GM12878 (cell line): ENCODE measurements around the gene MDFIC. TPM values are rescaled to one million over a fixed set of nuclear protein-coding genes. Genes with fewer than 3 reads are reported as not detected.
A peak's percentile ranks its signal among the peaks of the same experiment; 100 is the strongest.

Source experiments
- ATAC-seq: fragments of 200-7000 bp; cut with Tn5 transposase; 3 replicates; pipeline ENCODE4 v1.9.1; 2020; ENCODE audit warnings: mild to moderate bottlenecking, moderate library complexity
- BruUV-seq: library from RNA; stranded (reverse); fragments of 400-500 nt; replicated peaks from 2 replicates; lab custom pipeline; 2021; lab: Mats Ljungman, UMichigan
- CTCF ChIA-PET: fragments of 300-600 bp; sonication (Branson Sonifier 250); formaldehyde crosslinking; extraction: SDS; loops from one replicate; lab custom pipeline; 2021; ENCODE audit warnings: inconsistent platforms; lab: Yijun Ruan, JAX
- POLR2A ChIA-PET: fragments of 350-600 bp; formaldehyde crosslinking; extraction: SDS; loops from one replicate; lab custom pipeline; 2021; ENCODE audit warnings: inconsistent platforms; lab: Charles Lee
- RAD21 ChIA-PET: fragments of 300-600 bp; sonication (Branson Sonifier 250); formaldehyde crosslinking; loops from one replicate; lab custom pipeline; 2023; ENCODE audit warnings: antibody characterized with exemption; ENCODE audit not compliant: unreplicated experiment; lab: Charles Lee
- SMC1A ChIA-PET: fragments of 300-600 bp; sonication (Branson Sonifier 250); formaldehyde crosslinking; loops from one replicate; lab custom pipeline; 2023; ENCODE audit not compliant: unreplicated experiment, uncharacterized antibody; lab: Charles Lee
- DNase-seq: peaks from one replicate; pipeline ENCODE4 v3.0.0-alpha.2; 2011; ENCODE audit warnings: low read depth, low spot score
- FAIRE-seq: peaks from 3 replicates; lab custom pipeline; 2011; peaks lifted over from hg19 to GRCh38; lab: Jason Lieb, UNC
- H2AFZ ChIP-seq: 2 replicates; pipeline ENCODE4 v1.6.0; 2011; ENCODE audit warnings: low read depth, low read length, control low read depth; ENCODE audit not compliant: control insufficient read depth
- H3K27ac ChIP-seq: 2 replicates; pipeline ENCODE4 v1.5.1; 2011; ENCODE audit warnings: control low read depth; ENCODE audit not compliant: control insufficient read depth, insufficient read depth
- H3K27me3 ChIP-seq, 2 experiments: replicated peaks in 1 of 2; 2 replicates each; pipeline versions ENCODE4 v1.6.0 to v1.6.1; 2011; ENCODE audit warnings: low read length in 1 of 2; ENCODE audit not compliant: control insufficient read depth in 2 of 2, insufficient read depth in 2 of 2
- H3K36me3 ChIP-seq, 2 experiments: 2 replicates each; pipeline ENCODE4 v1.5.1; 2011; ENCODE audit warnings: low read length in 1 of 2; ENCODE audit not compliant: control insufficient read depth in 2 of 2, insufficient read depth in 2 of 2
- H3K4me1 ChIP-seq: 2 replicates; pipeline ENCODE4 v1.6.1; 2011; ENCODE audit warnings: mild to moderate bottlenecking, low read length, moderate library complexity, mixed read lengths; ENCODE audit not compliant: control insufficient read depth, insufficient read depth
- H3K4me2 ChIP-seq: 2 replicates; pipeline ENCODE4 v1.6.0; 2011; ENCODE audit warnings: control low read depth; ENCODE audit not compliant: control insufficient read depth, insufficient read depth
- H3K4me3 ChIP-seq: fragments of 200-600 bp; sonication (generic); 2 replicates; pipeline ENCODE4 v1.5.1; 2016
- H3K79me2 ChIP-seq: 2 replicates; pipeline ENCODE4 v1.6.0; 2011; ENCODE audit warnings: low read length; ENCODE audit not compliant: control insufficient read depth, insufficient read depth
- H3K9ac ChIP-seq: 2 replicates; pipeline ENCODE4 v1.8.0; 2011; ENCODE audit warnings: low read length, control low read depth, mixed read lengths; ENCODE audit not compliant: control insufficient read depth, insufficient read depth
- H3K9me3 ChIP-seq: replicated peaks from 3 replicates; pipeline ENCODE4 v1.5.1; 2011; ENCODE audit warnings: mild to moderate bottlenecking, low read length; ENCODE audit not compliant: control insufficient read depth, insufficient read depth
- H4K20me1 ChIP-seq: 2 replicates; pipeline ENCODE4 v1.6.0; 2011; ENCODE audit not compliant: control insufficient read depth, insufficient read depth
- ATF2 ChIP-seq: IDR thresholded peaks from 2 replicates; pipeline ENCODE4 v1.6.1; 2012; ENCODE audit warnings: low read length, inconsistent platforms
- BCLAF1 ChIP-seq: fragments of 450-650 bp; IDR thresholded peaks from 2 replicates; pipeline ENCODE4 v1.6.1; 2017; ENCODE audit warnings: antibody characterized with exemption, mild to moderate bottlenecking, moderate library complexity
- CHD4 ChIP-seq: fragments of 200-600 bp; sonication (generic); IDR thresholded peaks from 2 replicates; pipeline ENCODE4 v1.6.1; 2016; ENCODE audit warnings: mild to moderate bottlenecking
- EGR1 ChIP-seq, 2 experiments: IDR thresholded peaks; 1 replicate in 1 of 2; 2 replicates in 1 of 2; pipeline ENCODE4 v1.6.1; 2011 to 2012; ENCODE audit warnings: low read depth in 2 of 2, low read length in 2 of 2, borderline replicate concordance in 1 of 2, mild to moderate bottlenecking in 1 of 2, moderate library complexity in 1 of 2
- HDAC2 ChIP-seq: fragments of 200-600 bp; sonication (generic); IDR thresholded peaks from 2 replicates; pipeline ENCODE4 v1.6.1; 2017
- MTA3 ChIP-seq: IDR thresholded peaks from 2 replicates; pipeline ENCODE4 v1.6.1; 2012; ENCODE audit warnings: low read length, inconsistent platforms, borderline replicate concordance
- NFYA ChIP-seq: IDR thresholded peaks from 2 replicates; pipeline ENCODE4 v1.6.1; 2011; ENCODE audit warnings: low read depth, mild to moderate bottlenecking, low read length, improper control_type of control experiment, borderline replicate concordance
- RAD51 ChIP-seq: fragments of 450-650 bp; IDR thresholded peaks from 2 replicates; pipeline ENCODE4 v1.6.1; 2016; ENCODE audit warnings: moderate library complexity, mild to moderate bottlenecking, inconsistent platforms
- SRF ChIP-seq, 2 experiments: IDR thresholded peaks; 2 replicates each; pipeline ENCODE4 v1.6.1; 2011; ENCODE audit warnings: low read depth in 2 of 2, low read length in 2 of 2, mild to moderate bottlenecking in 1 of 2, moderate library complexity in 1 of 2
- WGBS: methylation state at CpG from one replicate; pipeline ENCODE4 v1.1.6; 2016; ENCODE audit warnings: low lambda C conversion rate; ENCODE audit not compliant: insufficient replicate concordance, insufficient coverage; ENCODE audit errors: missing lambda C conversion rate; 5-methylcytosine and 5-hydroxymethylcytosine counted together
- in situ Hi-C: fragments of 300-500 bp; cut with MboI; formaldehyde crosslinking; loops from 9 replicates; pipeline ENCODE4 v1.14.3; 2018; ENCODE audit warnings: mixed read lengths
- intact Hi-C: fragments of 100-400 bp; cut with micrococcal nuclease; formaldehyde crosslinking; loops from one replicate; pipeline ENCODE4 v1.14.2; 2022; ENCODE audit not compliant: unreplicated experiment
- polyA plus RNA-seq, 11 experiments: library from polyadenylated mRNA; depleted of rRNA in 4 of 11; unstranded in 6 of 11; stranded (reverse) in 5 of 11; fragments of >200 nt; fragmentation: Nextera tagmentation in 4 of 11; fragmentation: Illumina TruSeq in 1 of 11; extraction: Ambion mirVana in 4 of 11; extraction: Trizol in 1 of 11; gene quantifications; 1 replicate in 1 of 11; 2 replicates in 10 of 11; pipeline versions ENCODE4 v1.2.1 to v1.2.3, GENCODE V29; 2011 to 2016; ENCODE audit warnings: inconsistent platforms in 2 of 11, missing spikeins in 2 of 11, low read depth in 1 of 11
- total RNA-seq, 4 experiments: library from RNA; depleted of rRNA in 3 of 4; stranded (reverse); fragments of >200 nt in 3 of 4; fragmentation: Illumina TruSeq in 1 of 4; extraction: Trizol in 1 of 4; gene quantifications; 2 replicates each; pipeline versions ENCODE4 v1.2.1 to v1.2.3, GENCODE V29; 2013 to 2021

Gene MDFIC
- total and polyA plus RNA-seq, 10 of the 15 experiments (the other 5 are each of a cell fraction or from before 2014, with no cell fraction given): 7.3 to 58.4 (median 40.0) TPM

GRCh38 chr7:114940220-114940619 lies 18.3 kb downstream of the MDFIC start:
- Histone ChIP-seq H2AFZ (no peak overlapping the region), H3K27me3 (no peaks in the 10 kb centered on the region), H3K27ac (peak overlapping the region; percentile 18; the same call in 1 of the 2 replicates), H3K9ac (no peak overlapping the region), H3K9me3 (no peaks in the 10 kb centered on the region; the same call in 1 of the 3 replicates), H3K4me2 (peak overlapping the region; percentile 10; the same call in 1 of the 2 replicates), H3K4me3 (no peak overlapping the region), H3K4me1 (peaks cover 41% of the 10 kb centered on the region), H4K20me1 (no peaks in the 10 kb centered on the region), H3K36me3 (peaks cover 2 to 11% of the 10 kb centered on the region in 2 experiments; a peak in 3 of 4 replicates), H3K79me2 (peaks cover 82% of the 10 kb centered on the region)
- in situ Hi-C loops (no loop called here), intact Hi-C loops (no loop called here)
- RAD21 ChIA-PET: interaction anchor here (0.7 to 5.5 kb wide), 12 partner anchors 8 to 913 kb away, joined by 3 to 109 read pairs (median 3); partner anchors contain the start of gene MDFIC
- DNase-seq: no peak
- 57% methylated on average over 3 of the region's 3 CpGs for WGBS
- no peak for FAIRE-seq
- TF ChIP-seq MTA3 (no peak), HDAC2 (no peak), SRF (IDR thresholded peaks at IDR 0.05; ENCODE audit: low read depth in 2 of 2, low read length in 2 of 2) (no peak), ATF2 (no peak), NFYA (no peak), RAD51 (no peak), EGR1 (IDR thresholded peaks at IDR 0.05; ENCODE audit: borderline replicate concordance in 1 of 2, low read depth in 2 of 2, low read length in 2 of 2) (no peak), CHD4 (no peak), BCLAF1 (no peak)
- no peak for ATAC-seq
- BruUV-seq: no TSS peak
- CTCF ChIA-PET: interaction anchor here (0.8 to 3.7 kb wide), 18 partner anchors 11 to 513 kb away, joined by 3 to 107 read pairs (median 4); no protein-coding TSS in a partner anchor
- POLR2A ChIA-PET: interaction anchor here (0.7 to 1.3 kb wide), 4 partner anchors 8 to 71 kb away, joined by 3 to 4 read pairs (median 3); no protein-coding TSS in a partner anchor
- SMC1A ChIA-PET: interaction anchor here (0.6 to 15.8 kb wide), 17 partner anchors 10 to 182 kb away, joined by 3 to 154 read pairs (median 5); partner anchors contain the start of gene MDFIC
